NK-92 treated with Interleukin-12 subunit alpha and Interleukin-12 subunit beta, amount 100 ng/mL, for 24 hours (cell line): ENCODE results near the gene TYMS.

Experiments used
- DNase-seq: peaks from one replicate; lab custom pipeline; 2025; lab: John Stamatoyannopoulos, UW

Gene TYMS

GRCh38 chr18:647304-647703 lies 10.1 kb upstream of the TYMS start:
- no peak for DNase-seq

- DNase-seq: no peak
Observed at GRCh38 chr18:649341-649740, 8.1 kb upstream of the TYMS start.

- DNase-seq: no peak
Observed at GRCh38 chr18:650428-650858, 7.0 kb upstream of the TYMS start.

- DNase-seq: no peak
Observed at GRCh38 chr18:652131-652530, 5.3 kb upstream of the TYMS start.

- DNase-seq: no peak
Observed at GRCh38 chr18:653512-653911, 3.9 kb upstream of the TYMS start.

GRCh38 chr18:654601-655000 lies 2.9 kb upstream of the TYMS start:
- DNase-seq: no peak

- DNase-seq: no peak
Observed at GRCh38 chr18:655445-655844, 2.0 kb upstream of the TYMS start.

- DNase-seq: peak; percentile 52
Observed at GRCh38 chr18:658001-658946, 821 bp downstream of the TYMS start.

GRCh38 chr18:658947-659533 lies 1.6 kb downstream of the TYMS start:
- DNase-seq: no peak

- DNase-seq: no peak
Observed at GRCh38 chr18:659597-659996, 2.1 kb downstream of the TYMS start.

- DNase-seq: no peak
Observed at GRCh38 chr18:662197-662596, 4.7 kb downstream of the TYMS start.

GRCh38 chr18:666177-666576 lies 8.7 kb downstream of the TYMS start:
- no peak for DNase-seq

GRCh38 chr18:666628-667027 lies 9.2 kb downstream of the TYMS start:
- DNase-seq: no peak

- no peak for DNase-seq
Observed at GRCh38 chr18:668260-668659, 10.8 kb downstream of the TYMS start.

- DNase-seq: no peak
Observed at GRCh38 chr18:669077-669476, 11.6 kb downstream of the TYMS start.

- DNase-seq: no peak
Observed at GRCh38 chr18:670522-670921, 13.1 kb downstream of the TYMS start.

- no peak for DNase-seq
Observed at GRCh38 chr18:671405-671804, 14.0 kb downstream of the TYMS start.

GRCh38 chr18:673317-673716 lies 15.9 kb downstream of the TYMS start:
- DNase-seq: no peak

GRCh38 chr18:673769-674168 lies 16.3 kb downstream of the TYMS start:
- DNase-seq: no peak

- DNase-seq: no peak
Observed at GRCh38 chr18:675307-675706, 17.9 kb downstream of the TYMS start.

GRCh38 chr18:676069-676468 lies 18.6 kb downstream of the TYMS start:
- DNase-seq: no peak

- no peak for DNase-seq
Observed at GRCh38 chr18:676736-677135, 19.3 kb downstream of the TYMS start.

GRCh38 chr18:677145-677544 lies 19.7 kb downstream of the TYMS start:
- DNase-seq: no peak

GRCh38 chr18:677951-678381 lies 20.5 kb downstream of the TYMS start:
- DNase-seq: no peak
